HCT116 (cell line): ENCODE data around the gene PCDHGA2. TPM values are rescaled to one million over a fixed set of nuclear protein-coding genes. Genes with fewer than 3 reads are reported as not detected.

Experiments
- ATAC-seq: fragments of 200-7000 bp; cut with Tn5 transposase; 2 replicates; pipeline ENCODE4 v1.9.1; 2020; ENCODE audit warnings: mild to moderate bottlenecking, moderate library complexity
- BruUV-seq: library from RNA; stranded (reverse); fragments of 400-500 nt; replicated peaks from 2 replicates; lab custom pipeline; 2021; lab: Mats Ljungman, UMichigan
- CTCF ChIA-PET: fragments of 300-600 bp; sonication (Branson Sonifier 250); formaldehyde crosslinking; loops from one replicate; lab custom pipeline; 2021; ENCODE audit warnings: antibody characterized with exemption; lab: Charles Lee
- POLR2A ChIA-PET: fragments of 300-600, 350-600 bp; sonication (Branson Sonifier 250); formaldehyde crosslinking; loops from one replicate; lab custom pipeline; 2021; ENCODE audit warnings: antibody characterized with exemption; lab: Charles Lee
- RAD21 ChIA-PET, 2 experiments: fragments of 300-600 bp; sonication (Branson Sonifier 250); formaldehyde crosslinking; loops; one replicate each; lab custom pipeline; 2023; ENCODE audit warnings: low total read pairs in 2 of 2; ENCODE audit not compliant: uncharacterized antibody in 2 of 2, unreplicated experiment in 2 of 2, low non-redundant PET in 1 of 2; lab: Charles Lee
- DNase-seq: peaks from one replicate; pipeline ENCODE4 v3.0.0-alpha.2; 2010; ENCODE audit warnings: low read depth, low spot score
- H2AFZ ChIP-seq: fragments of 200-600 bp; shearing (Covaris generic), sonication (generic); 2 replicates; pipeline ENCODE4 v1.6.1; 2017; ENCODE audit warnings: low read depth, mixed run types, mixed read lengths, antibody characterized with exemption, low read length; ENCODE audit not compliant: poor library complexity, severe bottlenecking
- H3K27ac ChIP-seq: 2 replicates; pipeline ENCODE4 v1.5.1; 2012; ENCODE audit warnings: low read depth, low read length
- H3K27me3 ChIP-seq: fragments of 200-600 bp; sonication (generic); 2 replicates; pipeline ENCODE4 v1.6.1; 2016; ENCODE audit warnings: mixed run types, low read length, mixed read lengths; ENCODE audit not compliant: insufficient read depth
- H3K36me3 ChIP-seq, 2 experiments: fragments of 200-500 bp in 1 of 2; fragments of 200-600 bp in 1 of 2; sonication (Bioruptor generic) in 1 of 2; sonication (generic) in 1 of 2; 2 replicates each; pipeline versions ENCODE4 v1.5.1 to v1.6.1; 2014 to 2016; ENCODE audit warnings: low read length in 2 of 2, inconsistent platforms in 1 of 2, mixed read lengths in 1 of 2, mixed run types in 1 of 2; ENCODE audit not compliant: insufficient read depth in 2 of 2, control insufficient read depth in 1 of 2
- H3K4me1 ChIP-seq, 2 experiments: fragments of 200-600 bp in 1 of 2; sonication (generic) in 1 of 2; 2 replicates each; pipeline versions ENCODE4 v1.5.1 to v1.6.1; 2012 to 2017; ENCODE audit warnings: low read length in 2 of 2, inconsistent platforms in 1 of 2, mild to moderate bottlenecking in 1 of 2, mixed read lengths in 1 of 2, mixed run types in 1 of 2, moderate library complexity in 1 of 2; ENCODE audit not compliant: insufficient read depth in 2 of 2, control insufficient read depth in 1 of 2
- H3K4me2 ChIP-seq: fragments of 200-600 bp; sonication (generic); 2 replicates; pipeline ENCODE4 v1.6.1; 2017; ENCODE audit warnings: mixed run types, low read length, mixed read lengths
- H3K4me3 ChIP-seq, 2 experiments: fragments of 200-600 bp in 1 of 2; sonication (generic) in 1 of 2; replicated peaks in 1 of 2; 2 replicates each; pipeline ENCODE4 v1.5.1; 2011 to 2016; ENCODE audit warnings: low read length in 2 of 2, control low read depth in 1 of 2, low read depth in 1 of 2, mild to moderate bottlenecking in 1 of 2, mixed read lengths in 1 of 2, mixed run types in 1 of 2
- H3K79me2 ChIP-seq: fragments of 200-600 bp; sonication (generic); 2 replicates; pipeline ENCODE4 v1.6.1; 2017; ENCODE audit warnings: mild to moderate bottlenecking, mixed run types, low read length, moderate library complexity, mixed read lengths; ENCODE audit not compliant: insufficient read depth
- H3K9ac ChIP-seq: fragments of 200-600 bp; sonication (generic); 2 replicates; pipeline ENCODE4 v1.6.1; 2016; ENCODE audit warnings: low read length, mixed read lengths
- H3K9me2 ChIP-seq: fragments of 200-600 bp; sonication (generic), shearing (Covaris generic); 2 replicates; pipeline ENCODE4 v1.6.1; 2017; ENCODE audit warnings: mixed run types, mild to moderate bottlenecking, moderate library complexity; ENCODE audit not compliant: insufficient read depth
- H3K9me3 ChIP-seq, 2 experiments: fragments of 200-500 bp in 1 of 2; fragments of 200-600 bp in 1 of 2; sonication (Bioruptor generic) in 1 of 2; sonication (generic) in 1 of 2; 2 replicates each; pipeline ENCODE4 v1.6.1; 2014 to 2017; ENCODE audit warnings: low read length in 2 of 2, mixed read lengths in 2 of 2, inconsistent platforms in 1 of 2, low read depth in 1 of 2, mild to moderate bottlenecking in 1 of 2, mixed run types in 1 of 2, moderate library complexity in 1 of 2; ENCODE audit not compliant: control insufficient read depth in 1 of 2, insufficient read depth in 1 of 2
- H4K20me1 ChIP-seq: fragments of 200-600 bp; sonication (generic), shearing (Covaris generic); 2 replicates; pipeline ENCODE4 v1.6.1; 2017; ENCODE audit warnings: mixed run types, mild to moderate bottlenecking, moderate library complexity; ENCODE audit not compliant: insufficient read depth
- CBX3 ChIP-seq: IDR thresholded peaks from 2 replicates; pipeline ENCODE4 v1.6.1; 2012; ENCODE audit warnings: low read depth
- CEBPB ChIP-seq: IDR thresholded peaks from 2 replicates; pipeline ENCODE4 v1.6.1; 2012; ENCODE audit warnings: low read depth
- ELF1 ChIP-seq: IDR thresholded peaks from 2 replicates; pipeline ENCODE4 v1.6.1; 2012; ENCODE audit warnings: low read depth, borderline replicate concordance
- EZH2phosphoT487 ChIP-seq: fragments of 200-600 bp; IDR thresholded peaks from 2 replicates; pipeline ENCODE4 v1.6.1; 2018; ENCODE audit warnings: antibody characterized with exemption, borderline replicate concordance
- JUND ChIP-seq: IDR thresholded peaks from 2 replicates; pipeline ENCODE4 v1.6.1; 2012
- POLR2A ChIP-seq: IDR thresholded peaks from 2 replicates; pipeline ENCODE4 v1.7.0; 2011; ENCODE audit warnings: borderline replicate concordance; ENCODE audit not compliant: insufficient read depth, insufficient read length; ENCODE audit errors: extremely low read depth
- POLR2AphosphoS5 ChIP-seq: IDR thresholded peaks from 2 replicates; pipeline ENCODE4 v1.6.1; 2011; ENCODE audit warnings: mild to moderate bottlenecking, low read depth, low read length, moderate library complexity
- REST ChIP-seq: IDR thresholded peaks from 2 replicates; pipeline ENCODE4 v1.6.1; 2012; ENCODE audit warnings: low read depth
- SP1 ChIP-seq: IDR thresholded peaks from 2 replicates; pipeline ENCODE4 v1.6.1; 2012; ENCODE audit warnings: low read depth
- SRF ChIP-seq: IDR thresholded peaks from 2 replicates; pipeline ENCODE4 v1.6.1; 2012; ENCODE audit warnings: low read depth
- TCF7L2 ChIP-seq: IDR thresholded peaks from 2 replicates; pipeline ENCODE4 v1.7.0; 2011; ENCODE audit warnings: borderline replicate concordance, inconsistent platforms; ENCODE audit not compliant: insufficient read depth, insufficient read length; ENCODE audit errors: extremely low read depth
- ZFX ChIP-seq: fragments of 450-650 bp; IDR thresholded peaks from 2 replicates; pipeline ENCODE4 v1.6.1; 2017
- ZNF274 ChIP-seq: fragments of 200-500 bp; sonication (Bioruptor generic); IDR thresholded peaks from 2 replicates; pipeline ENCODE4 v1.6.1; 2014; ENCODE audit warnings: mild to moderate bottlenecking, low read depth, low read length, inconsistent platforms
- intact Hi-C: fragments of 100-400 bp; cut with micrococcal nuclease; formaldehyde crosslinking; loops from 2 replicates; pipeline ENCODE4 v1.10.0; 2022
- total RNA-seq: library from RNA; stranded (reverse); gene quantifications from one replicate; pipeline ENCODE4 v1.2.1, GENCODE V29; 2021; ENCODE audit not compliant: unreplicated experiment
- TF ChIP-seq, protein P1 (sequence below): IDR thresholded peaks from 2 replicates; pipeline ENCODE4 v1.6.1; 2012
- TF ChIP-seq, protein P2 (sequence below): IDR thresholded peaks from 2 replicates; pipeline ENCODE4 v1.6.1; 2011; ENCODE audit warnings: mild to moderate bottlenecking, low read length, moderate library complexity; ENCODE audit not compliant: insufficient replicate concordance; ENCODE audit errors: extremely low read depth

PCDHGA2 gene
- total RNA-seq, 1 experiment from 2014 or later, result not detected

- no peaks in the 10 kb centered on the region for H3K9me2 ChIP-seq
- no peaks in the 10 kb centered on the region for H4K20me1 ChIP-seq
- no peak overlapping the region for H3K27ac ChIP-seq
- POLR2A ChIA-PET, result no interaction called here
- H3K79me2 ChIP-seq, result no peaks in the 10 kb centered on the region
- no peaks in the 10 kb centered on the region for H3K36me3 ChIP-seq
- no peaks in the 10 kb centered on the region for H3K4me1 ChIP-seq
- no peaks in the 10 kb centered on the region for H3K27me3 ChIP-seq
- DNase-seq (no peak), ATAC-seq (no peak)
- H3K9me3 ChIP-seq, result peaks cover 5 to 6% of the 10 kb centered on the region in 2 experiments; a peak in 2 of 4 replicates
- H3K4me3 ChIP-seq, result no peak overlapping the region
- H2AFZ ChIP-seq, result no peak overlapping the region
- BruUV-seq, result no TSS peak
- no peak overlapping the region for H3K4me2 ChIP-seq
- H3K9ac ChIP-seq, result no peak overlapping the region
- TF ChIP-seq POLR2A (no peak), ZFX (no peak), CBX3 (no peak), ELF1 (no peak)
- RAD21 ChIA-PET, result no interaction called here
- CTCF ChIA-PET, result interaction anchor here (0.8 to 1.1 kb wide), 2 partner anchors 53 to 203 kb away, joined by 3 to 6 read pairs; partner anchors contain the start of gene PCDHGA10
- intact Hi-C loops, result no loop called here
These were observed 22.1 kb downstream of the PCDHGA2 start for GRCh38 chr5:141360685-141361084.

- no peaks in the 10 kb centered on the region for H3K36me3 ChIP-seq
- no peak overlapping the region for H3K4me3 ChIP-seq
- BruUV-seq, result no TSS peak
- no peak overlapping the region for H3K27ac ChIP-seq
- ATAC-seq (no peak), DNase-seq (no peak)
- H3K9me3 ChIP-seq, result peaks cover 5 to 6% of the 10 kb centered on the region in 2 experiments; a peak in 2 of 4 replicates
- CTCF ChIA-PET, result no interaction called here
- H3K4me2 ChIP-seq, result no peak overlapping the region
- no peak overlapping the region for H3K9ac ChIP-seq
- H3K27me3 ChIP-seq, result no peaks in the 10 kb centered on the region
- no peak overlapping the region for H2AFZ ChIP-seq
- no peaks in the 10 kb centered on the region for H3K4me1 ChIP-seq
- RAD21 ChIA-PET, result no interaction called here
- POLR2A ChIA-PET, result no interaction called here
- intact Hi-C loops, result no loop called here
- H3K79me2 ChIP-seq, result no peaks in the 10 kb centered on the region
- H4K20me1 ChIP-seq, result no peaks in the 10 kb centered on the region
- no peaks in the 10 kb centered on the region for H3K9me2 ChIP-seq
- TF ChIP-seq CEBPB (no peak), SRF (no peak), TCF7L2 (no peak), SP1 (no peak), EZH2phosphoT487 (no peak), JUND (no peak), POLR2AphosphoS5 (no peak), REST (no peak), ZNF274 (no peak)
- TF ChIP-seq, protein P1, sequence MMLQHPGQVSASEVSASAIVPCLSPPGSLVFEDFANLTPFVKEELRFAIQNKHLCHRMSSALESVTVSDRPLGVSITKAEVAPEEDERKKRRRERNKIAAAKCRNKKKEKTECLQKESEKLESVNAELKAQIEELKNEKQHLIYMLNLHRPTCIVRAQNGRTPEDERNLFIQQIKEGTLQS, result no peak
- TF ChIP-seq, protein P2, sequence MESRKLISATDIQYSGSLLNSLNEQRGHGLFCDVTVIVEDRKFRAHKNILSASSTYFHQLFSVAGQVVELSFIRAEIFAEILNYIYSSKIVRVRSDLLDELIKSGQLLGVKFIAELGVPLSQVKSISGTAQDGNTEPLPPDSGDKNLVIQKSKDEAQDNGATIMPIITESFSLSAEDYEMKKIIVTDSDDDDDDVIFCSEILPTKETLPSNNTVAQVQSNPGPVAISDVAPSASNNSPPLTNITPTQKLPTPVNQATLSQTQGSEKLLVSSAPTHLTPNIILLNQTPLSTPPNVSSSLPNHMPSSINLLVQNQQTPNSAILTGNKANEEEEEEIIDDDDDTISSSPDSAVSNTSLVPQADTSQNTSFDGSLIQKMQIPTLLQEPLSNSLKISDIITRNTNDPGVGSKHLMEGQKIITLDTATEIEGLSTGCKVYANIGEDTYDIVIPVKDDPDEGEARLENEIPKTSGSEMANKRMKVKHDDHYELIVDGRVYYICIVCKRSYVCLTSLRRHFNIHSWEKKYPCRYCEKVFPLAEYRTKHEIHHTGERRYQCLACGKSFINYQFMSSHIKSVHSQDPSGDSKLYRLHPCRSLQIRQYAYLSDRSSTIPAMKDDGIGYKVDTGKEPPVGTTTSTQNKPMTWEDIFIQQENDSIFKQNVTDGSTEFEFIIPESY, result no peak
These were observed 24.2 kb downstream of the PCDHGA2 start for GRCh38 chr5:141362719-141363118.
